ACC112 (cell line): Measurements from ENCODE around the gene GPER1.

Experiments used
- H2AFZ ChIP-seq: fragments of 200-600 bp; sonication (generic); one replicate; pipeline ENCODE4 v1.6.0; 2017; ENCODE audit warnings: antibody characterized with exemption, low read length; ENCODE audit not compliant: unreplicated experiment
- H3K27ac ChIP-seq: fragments of 200-600 bp; sonication (generic); 2 replicates; pipeline ENCODE4 v1.5.1; 2014; ENCODE audit warnings: low read depth, mild to moderate bottlenecking, antibody characterized with exemption, low read length, moderate library complexity
- H3K27me3 ChIP-seq: fragments of 200-600 bp; sonication (generic); 2 replicates; pipeline ENCODE4 v1.6.1; 2014; ENCODE audit warnings: mild to moderate bottlenecking, antibody characterized with exemption, low read length, moderate library complexity, mixed read lengths; ENCODE audit not compliant: insufficient read depth
- H3K36me3 ChIP-seq: fragments of 200-600 bp; sonication (generic); 2 replicates; pipeline ENCODE4 v1.6.1; 2016; ENCODE audit warnings: mild to moderate bottlenecking, antibody characterized with exemption, low read length, moderate library complexity, mixed read lengths; ENCODE audit not compliant: insufficient read depth
- H3K4me1 ChIP-seq: fragments of 200-600 bp; sonication (generic); one replicate; pipeline ENCODE4 v1.6.1; 2016; ENCODE audit warnings: low read length, mixed read lengths; ENCODE audit not compliant: insufficient read depth, unreplicated experiment, control insufficient read depth
- H3K4me3 ChIP-seq: fragments of 200-600 bp; sonication (generic); 2 replicates; pipeline ENCODE4 v1.5.1; 2014; ENCODE audit warnings: mild to moderate bottlenecking, low read depth, low read length
- H3K79me2 ChIP-seq: fragments of 200-600 bp; sonication (generic); one replicate; pipeline ENCODE4 v1.6.0; 2016; ENCODE audit warnings: low read length; ENCODE audit not compliant: control insufficient read depth, unreplicated experiment, insufficient read depth

Gene GPER1

GRCh38 chr7:1061180-1061579 lies 26.7 kb upstream of the GPER1 start:
- H3K4me3 ChIP-seq = no peak overlapping the region
- H3K4me1 ChIP-seq = no peaks in the 10 kb centered on the region
- no peak overlapping the region for H2AFZ ChIP-seq
- no peak overlapping the region for H3K27ac ChIP-seq
- H3K79me2 ChIP-seq = no peaks in the 10 kb centered on the region
- H3K27me3 ChIP-seq = no peaks in the 10 kb centered on the region
- no peaks in the 10 kb centered on the region for H3K36me3 ChIP-seq

- H3K4me3 ChIP-seq = no peak overlapping the region
- no peaks in the 10 kb centered on the region for H3K27me3 ChIP-seq
- no peaks in the 10 kb centered on the region for H3K36me3 ChIP-seq
- H3K79me2 ChIP-seq = no peaks in the 10 kb centered on the region
- no peaks in the 10 kb centered on the region for H3K4me1 ChIP-seq
- no peak overlapping the region for H3K27ac ChIP-seq
- H2AFZ ChIP-seq = no peak overlapping the region
These were observed 25.3 kb upstream of the GPER1 start for GRCh38 chr7:1062296-1063294.

- Histone ChIP-seq H3K4me1 (no peaks in the 10 kb centered on the region), H3K4me3 (no peak overlapping the region), H2AFZ (no peak overlapping the region), H3K36me3 (no peaks in the 10 kb centered on the region), H3K79me2 (no peaks in the 10 kb centered on the region), H3K27me3 (no peaks in the 10 kb centered on the region), H3K27ac (no peak overlapping the region)
These were observed 24.6 kb upstream of the GPER1 start for GRCh38 chr7:1063361-1063760.

- H3K27me3 ChIP-seq = no peaks in the 10 kb centered on the region
- H2AFZ ChIP-seq = no peak overlapping the region
- no peaks in the 10 kb centered on the region for H3K4me1 ChIP-seq
- H3K27ac ChIP-seq = no peak overlapping the region
- H3K36me3 ChIP-seq = no peaks in the 10 kb centered on the region
- no peaks in the 10 kb centered on the region for H3K79me2 ChIP-seq
- H3K4me3 ChIP-seq = no peak overlapping the region
These were observed 23.3 kb upstream of the GPER1 start for GRCh38 chr7:1064581-1064980.

GRCh38 chr7:1065263-1065584 lies 22.7 kb upstream of the GPER1 start:
- Histone ChIP-seq H3K79me2 (no peaks in the 10 kb centered on the region), H3K4me3 (no peak overlapping the region), H2AFZ (no peak overlapping the region), H3K36me3 (no peaks in the 10 kb centered on the region), H3K27ac (no peak overlapping the region), H3K27me3 (no peaks in the 10 kb centered on the region), H3K4me1 (no peaks in the 10 kb centered on the region)

- H3K4me1 ChIP-seq = no peaks in the 10 kb centered on the region
- H3K27me3 ChIP-seq = no peaks in the 10 kb centered on the region
- H3K36me3 ChIP-seq = no peaks in the 10 kb centered on the region
- H2AFZ ChIP-seq = no peak overlapping the region
- no peak overlapping the region for H3K27ac ChIP-seq
- no peak overlapping the region for H3K4me3 ChIP-seq
- H3K79me2 ChIP-seq = no peaks in the 10 kb centered on the region
These were observed 22.2 kb upstream of the GPER1 start for GRCh38 chr7:1065585-1066241.

- no peak overlapping the region for H2AFZ ChIP-seq
- no peaks in the 10 kb centered on the region for H3K36me3 ChIP-seq
- no peaks in the 10 kb centered on the region for H3K79me2 ChIP-seq
- H3K27ac ChIP-seq = no peak overlapping the region
- no peaks in the 10 kb centered on the region for H3K27me3 ChIP-seq
- H3K4me3 ChIP-seq = no peak overlapping the region
- H3K4me1 ChIP-seq = no peaks in the 10 kb centered on the region
These were observed 21.7 kb upstream of the GPER1 start for GRCh38 chr7:1066242-1066588.

- H3K27me3 ChIP-seq = no peaks in the 10 kb centered on the region
- H3K36me3 ChIP-seq = no peaks in the 10 kb centered on the region
- H3K27ac ChIP-seq = no peak overlapping the region
- H3K4me3 ChIP-seq = no peak overlapping the region
- no peaks in the 10 kb centered on the region for H3K4me1 ChIP-seq
- no peak overlapping the region for H2AFZ ChIP-seq
- H3K79me2 ChIP-seq = no peaks in the 10 kb centered on the region
These were observed 19.9 kb upstream of the GPER1 start for GRCh38 chr7:1068013-1068412.

- no peak overlapping the region for H3K27ac ChIP-seq
- H3K4me3 ChIP-seq = no peak overlapping the region
- no peaks in the 10 kb centered on the region for H3K79me2 ChIP-seq
- H3K36me3 ChIP-seq = no peaks in the 10 kb centered on the region
- H3K27me3 ChIP-seq = no peaks in the 10 kb centered on the region
- no peaks in the 10 kb centered on the region for H3K4me1 ChIP-seq
- no peak overlapping the region for H2AFZ ChIP-seq
These were observed 19.3 kb upstream of the GPER1 start for GRCh38 chr7:1068619-1069018.

GRCh38 chr7:1070544-1071011 lies 17.3 kb upstream of the GPER1 start:
- Histone ChIP-seq H3K4me3 (no peak overlapping the region), H3K27ac (no peak overlapping the region), H3K36me3 (no peaks in the 10 kb centered on the region), H3K4me1 (no peaks in the 10 kb centered on the region), H3K79me2 (no peaks in the 10 kb centered on the region), H2AFZ (no peak overlapping the region), H3K27me3 (no peaks in the 10 kb centered on the region)

- Histone ChIP-seq H2AFZ (no peak overlapping the region), H3K27ac (no peak overlapping the region), H3K4me1 (peaks cover 1% of the 10 kb centered on the region), H3K79me2 (no peaks in the 10 kb centered on the region), H3K4me3 (no peak overlapping the region), H3K36me3 (no peaks in the 10 kb centered on the region), H3K27me3 (no peaks in the 10 kb centered on the region)
These were observed 16.1 kb upstream of the GPER1 start for GRCh38 chr7:1071731-1072254.
